Measurements from ENCODE around the gene SMYD4. TPM values are rescaled to one million over a fixed set of nuclear protein-coding genes. Genes with fewer than 3 reads are reported as not detected.

SMYD4 gene
- total and polyA plus RNA-seq, 9 of the 15 experiments (the other 6 are each of a cell fraction or from before 2014, with no cell fraction given), result 1.3 to 10.2 (median 6.7) TPM

- no peak for TF ChIP-seq RAD21 (CRISPR knock-in tag; conservative IDR thresholded peaks at IDR 0.05 in 1 of 2, IDR thresholded peaks at IDR 0.05 in 1 of 2)
- no peak for TF ChIP-seq NR1H2 (CRISPR knock-in tag; IDR thresholded peaks at IDR 0.05)
- TF ChIP-seq ZNF431 (CRISPR knock-in tag; IDR thresholded peaks at IDR 0.05), result no peak
- no peak for TF ChIP-seq POLR2AphosphoS2 (IDR thresholded peaks at IDR 0.05; ENCODE audit: low read length)
- no peak for TF ChIP-seq ZNF23 (CRISPR knock-in tag; IDR thresholded peaks at IDR 0.05)
- no peak for TF ChIP-seq ZNF217 (CRISPR knock-in tag; IDR thresholded peaks at IDR 0.05)
- no peak for TF ChIP-seq NRF1 (conservative IDR thresholded peaks at IDR 0.05 in 1 of 2, IDR thresholded peaks at IDR 0.05 in 1 of 2)
- peak; percentile 99 for TF ChIP-seq ZFP36 (IDR thresholded peaks at IDR 0.05; ENCODE audit: low read depth, low read length, partially characterized antibody)
- TF ChIP-seq CREBBP (IDR thresholded peaks at IDR 0.05; ENCODE audit: low read depth, low read length), result no peak
- peak; percentile 88 for TF ChIP-seq ZNF436 (CRISPR knock-in tag; IDR thresholded peaks at IDR 0.05)
- TF ChIP-seq ZBTB17 (CRISPR knock-in tag; IDR thresholded peaks at IDR 0.05), result no peak
- TF ChIP-seq ERF (CRISPR knock-in tag; IDR thresholded peaks at IDR 0.05), result no peak
- no peak for TF ChIP-seq RNF2 (IDR thresholded peaks at IDR 0.05)
- no peak for TF ChIP-seq ZKSCAN3 (CRISPR knock-in tag; IDR thresholded peaks at IDR 0.05)
- no peak for TF ChIP-seq E2F6 (IDR thresholded peaks at IDR 0.05; ENCODE audit: borderline replicate concordance in 1 of 2, extremely low read depth in 1 of 2, insufficient read depth in 1 of 2, insufficient read length in 1 of 2, low read depth in 1 of 2, low read length in 1 of 2, poor library complexity in 1 of 2, severe bottlenecking in 1 of 2)
- no peak for TF ChIP-seq ZNF134 (CRISPR knock-in tag; conservative IDR thresholded peaks at IDR 0.05)
- TF ChIP-seq HCFC1 (IDR thresholded peaks at IDR 0.05; ENCODE audit: low read depth, low read length), result no peak
- TF ChIP-seq ZNF778 (CRISPR knock-in tag; IDR thresholded peaks at IDR 0.05), result no peak
- 0 out of 2 replicates have a peak, but pooled peaks have one; percentile 20 for TF ChIP-seq FOXM1 (IDR thresholded peaks at IDR 0.05; ENCODE audit: low read depth)
- no peak for TF ChIP-seq FOXM1 (CRISPR knock-in tag; IDR thresholded peaks at IDR 0.05; ENCODE audit: low read depth)
- no peak for TF ChIP-seq ILK (tag; IDR thresholded peaks at IDR 0.05; ENCODE audit: borderline replicate concordance, low read depth)
Observed at GRCh38 chr17:1829216-1829591, 498 bp downstream of the SMYD4 start (continued).

All from K562 (cell line).